Activated T-cell treated with anti-CD3 and anti-CD28 coated beads, Interleukin-2, amount 50 U/mL, for 48 hours (primary cell): ENCODE data around the gene ABCC4.

Experiments used
- DNase-seq, 2 experiments: peaks; one replicate each; pipeline ENCODE4 v3.0.0-alpha.2; 2020

Gene ABCC4

DNA sequence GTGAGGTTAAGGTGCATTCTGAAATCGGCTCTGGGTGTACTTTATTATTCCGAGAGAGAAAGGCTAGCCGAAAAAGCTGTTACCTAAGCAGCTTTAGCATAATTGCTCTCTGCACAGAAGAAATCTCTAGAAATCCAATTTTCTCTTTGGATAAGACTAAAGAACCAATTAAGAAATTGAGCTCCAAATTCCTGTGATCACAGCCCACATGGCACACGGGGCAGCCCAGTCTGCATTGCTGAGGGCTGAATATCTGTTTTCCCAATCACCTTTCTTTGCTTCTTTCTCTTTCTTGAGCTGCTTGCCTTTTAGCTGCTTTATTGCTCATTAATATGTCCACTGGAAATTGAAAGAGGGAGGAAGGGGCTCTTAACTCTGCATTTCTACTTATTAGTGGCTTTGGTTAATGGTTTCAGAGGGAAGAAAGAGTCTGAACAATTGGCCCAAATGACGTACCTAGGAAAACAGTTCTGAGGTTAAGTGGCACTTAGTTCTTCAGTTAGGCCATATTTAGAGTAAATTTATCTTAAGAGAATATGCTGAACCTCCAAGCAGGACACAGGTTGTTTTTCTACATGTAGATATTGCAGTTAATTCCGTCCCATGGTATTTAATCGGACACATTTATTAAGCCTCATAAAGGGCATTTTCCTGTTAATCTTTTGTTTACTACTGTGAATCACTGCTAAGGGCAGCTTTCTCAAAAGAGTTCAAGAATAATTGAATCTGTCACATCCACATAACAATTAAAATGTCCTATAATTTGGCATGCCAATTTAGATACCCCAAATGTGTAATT, 265.7 kb downstream of the ABCC4 start:
- DNase-seq, result no peak

DNA sequence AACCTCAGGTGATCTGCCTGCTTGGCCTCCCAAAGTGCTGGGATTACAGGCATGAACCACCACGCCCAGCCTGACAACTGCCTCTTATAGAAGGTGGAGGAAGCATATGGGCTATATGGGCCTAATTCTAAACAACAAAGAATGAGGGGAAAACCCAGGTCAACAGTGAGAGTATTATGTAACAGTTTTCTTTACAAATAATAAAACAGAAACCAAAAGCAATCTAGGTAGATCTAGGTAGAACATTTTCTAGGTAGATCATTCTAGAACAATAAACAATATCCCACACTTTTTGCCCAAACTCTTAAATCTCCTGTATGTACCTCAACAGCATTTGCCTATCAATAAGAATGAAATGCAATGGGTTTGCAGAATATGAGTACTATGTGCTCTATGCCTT, 267.4 kb downstream of the ABCC4 start:
- DNase-seq, result no peak

DNA sequence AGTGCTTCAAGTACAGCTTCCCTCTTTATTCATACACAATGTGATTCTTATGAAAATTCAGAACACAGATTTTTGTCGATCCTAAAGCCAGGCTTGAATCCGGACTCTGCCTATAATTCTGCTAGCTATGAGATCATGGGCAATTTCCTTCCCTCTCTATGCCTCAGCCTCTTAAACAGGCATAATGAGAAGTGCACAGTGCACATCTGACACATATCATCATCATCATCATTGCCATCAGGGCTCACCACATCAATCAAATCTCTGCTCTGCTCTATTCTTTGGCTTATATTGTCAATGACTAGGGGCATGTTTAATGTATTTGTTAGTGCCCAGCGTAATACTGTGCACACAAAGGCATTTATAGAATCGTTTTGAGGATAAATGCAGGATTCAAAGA, 269.1 kb downstream of the ABCC4 start:
- no peak for DNase-seq

DNA sequence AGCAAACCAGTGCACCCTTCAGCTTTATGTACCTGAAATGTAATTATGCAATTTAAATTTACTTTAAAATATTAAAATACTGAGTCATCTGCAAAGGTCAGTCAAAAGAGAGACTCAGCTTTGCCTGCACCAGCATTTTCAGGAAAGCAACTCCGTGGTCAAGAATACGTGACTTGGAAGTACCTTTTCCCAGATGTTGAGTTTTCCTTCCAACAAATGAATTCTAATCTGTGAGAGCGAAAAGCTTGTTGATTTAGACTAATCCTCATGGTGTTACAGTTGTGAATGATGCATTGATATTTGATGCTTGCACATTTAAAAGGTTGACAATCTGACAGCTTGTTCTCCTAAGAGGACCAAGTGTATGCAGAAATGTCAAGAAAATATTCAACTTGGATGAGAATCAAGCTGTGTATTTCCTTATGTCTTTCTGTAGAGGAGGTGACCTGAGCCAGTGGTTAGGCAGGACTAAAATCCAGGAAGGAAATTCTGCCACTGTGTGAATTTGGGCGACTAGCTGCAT, 270.4 kb downstream of the ABCC4 start:
- no peak for DNase-seq

- no peak for DNase-seq
Measured at GRCh38 chr13:95027638-95028037, 273.6 kb downstream of the ABCC4 start.

DNA sequence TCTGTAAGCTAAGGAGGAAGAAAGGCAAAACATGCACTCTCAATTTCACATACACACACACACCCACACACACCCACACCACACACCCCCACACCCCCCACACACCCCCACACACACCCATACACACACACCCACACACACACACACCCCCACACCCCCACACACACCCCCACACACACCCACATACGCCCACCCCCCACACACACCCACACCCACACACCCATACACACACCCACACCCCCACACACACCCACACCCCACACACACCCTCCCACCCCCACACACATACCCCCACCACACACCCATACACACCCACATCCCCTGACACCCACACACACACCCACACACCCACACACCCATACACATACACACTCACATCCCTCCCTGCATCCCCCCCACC, 276.1 kb downstream of the ABCC4 start:
- no peak for DNase-seq

DNA sequence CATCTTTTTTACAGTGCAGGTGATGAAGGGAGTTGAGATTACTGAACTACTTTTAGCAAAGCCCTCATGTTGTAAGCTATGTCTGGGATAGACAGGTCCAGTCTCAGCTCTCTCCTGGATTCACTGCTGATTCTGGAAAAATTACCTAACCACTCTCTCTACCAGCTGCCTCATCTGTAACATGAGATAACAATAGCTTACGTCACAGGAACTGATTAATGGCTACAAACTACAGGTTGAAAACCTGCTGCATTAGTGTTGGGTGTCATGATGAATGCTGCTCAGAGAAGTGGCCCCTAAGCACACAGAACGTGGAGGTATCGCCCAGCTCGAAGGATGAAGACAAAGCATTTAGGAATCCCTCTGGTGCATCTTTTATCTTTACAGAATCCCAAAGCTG, 277.8 kb downstream of the ABCC4 start:
- no peak for DNase-seq

DNA sequence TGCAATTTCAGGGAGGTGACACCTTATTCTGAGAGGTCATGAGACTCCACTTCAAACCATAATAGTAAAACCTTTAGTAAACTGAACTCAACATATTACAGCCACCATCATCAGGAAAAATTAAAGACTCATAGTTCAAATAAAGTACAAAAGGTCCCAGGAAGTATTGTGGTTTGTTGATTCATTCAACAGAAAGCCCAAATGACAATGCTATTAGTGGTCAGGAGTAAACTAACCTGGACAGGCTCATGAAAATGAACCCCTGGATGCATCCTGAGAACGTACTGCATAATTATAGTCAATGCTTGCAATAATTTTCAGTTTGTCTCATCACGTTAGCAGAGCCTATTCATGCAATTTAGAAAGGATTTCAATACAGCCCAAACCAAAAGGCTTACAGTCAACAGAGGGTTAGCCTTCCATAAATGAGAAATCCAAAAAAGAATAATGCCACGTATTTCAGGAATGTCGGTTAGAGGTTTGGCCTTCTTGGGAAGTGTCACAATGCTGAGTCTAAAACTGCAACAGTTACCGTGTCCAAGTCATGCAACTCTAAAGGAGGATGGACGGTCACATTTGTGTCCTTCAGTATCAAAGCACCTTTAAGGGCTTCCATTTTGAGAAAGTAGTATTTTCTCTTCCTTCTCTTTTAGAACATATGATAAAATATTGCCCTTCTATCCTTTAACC, 280.8 kb downstream of the ABCC4 start:
- no peak for DNase-seq

DNA sequence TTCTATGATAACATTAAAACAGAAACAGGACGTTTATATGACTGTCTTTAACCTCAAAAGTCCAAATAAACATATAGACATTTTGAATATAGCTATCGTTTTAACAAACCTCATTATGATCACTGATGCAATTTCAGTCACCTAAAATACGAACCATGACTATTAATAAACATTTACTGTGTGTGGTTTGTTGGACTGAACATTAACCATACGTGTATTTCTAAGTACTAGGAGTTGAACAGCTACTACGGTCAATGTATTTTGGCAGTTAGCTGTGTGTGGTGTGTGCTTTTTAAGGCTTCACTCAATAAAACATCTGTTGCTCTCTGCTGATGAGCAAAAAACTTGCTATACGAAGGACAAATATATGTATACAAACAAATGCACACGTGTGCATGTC, 281.4 kb downstream of the ABCC4 start:
- DNase-seq, result no peak

- no peak for DNase-seq
Measured at GRCh38 chr13:95007322-95007721, 293.9 kb downstream of the ABCC4 start.

- no peak for DNase-seq
Measured at GRCh38 chr13:95005300-95005699, 296.0 kb downstream of the ABCC4 start.

- DNase-seq, result no peak
Measured at GRCh38 chr13:95003019-95003813, 298.0 kb downstream of the ABCC4 start.

GRCh38 chr13:95002126-95002525, 299.1 kb downstream of the ABCC4 start:
- no peak for DNase-seq

GRCh38 chr13:94999871-95000270, 301.4 kb downstream of the ABCC4 start:
- DNase-seq, result no peak

- DNase-seq, result no peak
Measured at GRCh38 chr13:94997126-94997525, 304.1 kb downstream of the ABCC4 start.

DNA sequence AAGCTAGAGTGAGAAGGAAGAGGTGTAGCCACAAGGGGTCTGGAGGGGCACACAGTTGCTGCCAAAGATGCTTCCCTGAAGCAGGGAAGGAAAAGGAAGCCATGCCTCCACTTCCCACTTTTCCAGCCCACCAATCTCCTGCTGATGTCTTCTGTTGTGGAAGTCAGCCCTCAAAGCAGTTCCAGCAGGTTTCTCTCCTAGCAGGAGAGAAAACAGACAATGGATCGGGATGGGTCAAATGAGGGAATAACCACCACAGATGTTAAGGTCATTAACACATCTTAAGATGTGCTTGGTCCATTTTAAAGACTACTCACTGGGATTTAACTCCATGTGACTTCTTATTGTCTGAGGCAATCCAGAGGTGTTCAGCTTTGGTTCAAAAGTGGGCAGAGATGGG, 304.8 kb downstream of the ABCC4 start:
- DNase-seq, result no peak

- DNase-seq, result no peak
Measured at GRCh38 chr13:94994506-94994905, 306.7 kb downstream of the ABCC4 start.

GRCh38 chr13:94993616-94994015, 307.6 kb downstream of the ABCC4 start:
- no peak for DNase-seq

DNA sequence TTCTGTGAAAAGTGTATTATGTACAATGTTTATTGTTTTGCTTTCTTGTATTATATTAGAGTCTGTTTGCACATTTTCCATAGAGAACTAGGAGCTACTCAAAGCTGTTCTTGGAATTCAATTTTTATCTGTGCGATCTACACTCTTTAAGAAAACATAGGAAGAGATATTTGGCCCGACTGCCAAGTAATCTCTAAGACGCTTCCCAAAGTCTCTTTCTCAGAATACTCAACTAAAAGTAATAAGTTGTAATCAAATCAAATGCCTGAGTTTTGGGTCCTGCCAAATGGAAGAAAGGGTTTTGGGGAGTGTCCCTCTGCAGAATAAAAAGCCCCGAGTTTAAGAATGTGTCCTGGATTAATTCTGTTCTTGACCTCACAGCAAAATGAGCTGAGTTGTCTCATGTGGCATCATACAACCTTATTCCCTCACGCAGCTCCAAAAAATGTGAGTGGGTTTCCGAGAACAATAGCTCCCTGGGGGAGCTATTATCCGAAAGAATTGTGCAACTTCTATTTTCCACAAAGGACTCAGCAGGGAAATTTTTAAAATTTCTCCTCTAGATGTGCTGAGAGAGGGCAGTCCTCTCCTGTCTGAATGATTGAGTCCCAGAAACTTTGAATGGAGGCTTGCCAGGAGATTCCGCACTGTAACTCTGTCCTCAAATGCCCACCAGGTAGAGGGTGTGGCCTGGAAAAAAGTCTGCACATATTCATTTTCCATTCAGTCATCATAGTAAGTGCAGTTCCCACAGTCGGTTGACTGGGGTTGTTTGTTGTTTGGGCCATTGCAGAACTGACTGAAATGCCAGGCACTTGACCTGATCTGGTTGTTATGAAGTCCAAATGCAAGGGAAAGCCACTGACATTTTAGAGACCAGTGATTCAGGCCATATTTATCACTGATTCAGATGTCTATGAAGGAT, 309.0 kb downstream of the ABCC4 start:
- DNase-seq, result no peak

- no peak for DNase-seq
Measured at GRCh38 chr13:94988654-94989053, 312.6 kb downstream of the ABCC4 start.

GRCh38 chr13:94987869-94988268, 313.4 kb downstream of the ABCC4 start:
- no peak for DNase-seq

DNA sequence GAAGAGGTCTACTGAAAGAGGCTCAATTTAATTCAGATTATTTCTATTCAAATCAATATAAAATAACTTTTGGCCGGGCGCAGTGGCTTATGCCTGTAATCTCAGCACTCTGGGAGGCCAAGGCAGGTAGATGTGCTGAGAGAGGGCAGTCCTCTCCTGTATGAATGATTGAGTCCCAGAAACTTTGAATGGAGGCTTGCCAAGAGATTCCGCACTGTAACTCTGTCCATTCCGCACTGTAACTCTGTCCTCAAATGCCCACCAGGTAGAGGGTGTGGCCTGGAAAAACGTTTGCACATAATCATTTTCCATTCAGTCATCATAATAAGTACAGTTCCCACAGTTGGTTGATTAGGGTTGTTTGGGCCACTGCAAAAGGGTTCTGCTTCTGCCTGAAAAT, 314.2 kb downstream of the ABCC4 start:
- no peak for DNase-seq
